Measurements from ENCODE around the gene ANAPC16.
A peak's percentile ranks its signal among the peaks of the same experiment; 100 is the strongest.
"Not testable (repeated sequence)": the region's sequence is repeated elsewhere in the genome, so short reads cannot be mapped to it uniquely, and the experiment has no call there.

Gene ANAPC16

DNA sequence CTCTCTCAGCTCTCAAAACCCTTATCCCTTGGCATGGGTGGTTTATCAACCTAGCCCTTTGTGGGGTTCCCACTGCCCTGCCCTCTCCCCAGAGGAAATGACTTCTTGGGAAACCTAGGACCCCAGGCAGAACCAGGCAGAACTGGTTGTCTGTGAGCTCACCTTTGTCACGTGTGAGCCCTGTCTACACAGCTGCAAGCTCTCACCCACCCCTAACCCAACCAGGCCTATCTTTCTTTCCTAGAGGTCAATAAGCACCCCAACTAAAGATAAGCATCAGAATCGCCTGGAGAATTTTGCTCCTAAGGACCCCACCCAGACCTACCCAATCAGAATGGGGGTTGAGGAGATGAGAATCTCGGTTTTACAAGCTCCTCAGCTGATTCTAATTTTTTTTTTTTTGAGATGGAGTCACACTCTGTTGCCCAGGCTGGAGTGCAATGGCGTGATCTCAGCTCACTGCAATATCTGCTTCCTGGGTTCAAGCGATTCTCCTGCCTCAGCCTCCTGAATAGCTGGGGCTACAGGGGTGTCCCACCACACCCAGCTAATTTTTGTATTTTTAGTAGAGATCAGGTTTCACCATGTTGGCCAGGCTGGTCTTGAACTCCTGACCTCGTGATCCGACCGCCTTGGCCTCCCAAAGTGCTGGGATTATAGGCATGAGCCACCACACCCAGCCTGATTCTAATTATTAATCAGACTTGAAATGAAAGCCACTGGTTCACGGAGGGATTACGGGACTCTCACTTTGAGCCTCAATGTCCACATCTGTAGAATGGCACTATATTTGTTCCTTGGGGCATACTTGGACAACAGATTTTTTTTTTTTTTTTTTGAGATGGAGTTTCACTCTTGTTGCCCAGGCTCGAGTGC lies 50.4 kb downstream of the ANAPC16 start:
- Histone ChIP-seq H3K36me3 (ENCODE audit: control insufficient read depth in 1 of 2, insufficient read depth in 2 of 2, low read length in 2 of 2) (no peaks in the 10 kb centered on the region), H3K9me3 (ENCODE audit: control insufficient read depth in 1 of 2, low read length in 2 of 2) (no peaks in the 10 kb centered on the region), H3K27me3 (ENCODE audit: low read depth, low read length) (no peaks in the 10 kb centered on the region), H3K27ac (ENCODE audit: low read length) (no peak overlapping the region), H3K4me1 (ENCODE audit: control insufficient read depth in 1 of 2, insufficient read depth in 2 of 2, low read length in 2 of 2) (peaks cover 4 to 9% of the 10 kb centered on the region in 2 donors), H3K4me3 (ENCODE audit: low read depth in 1 of 2, low read length in 2 of 2) (no peak overlapping the region)

DNA sequence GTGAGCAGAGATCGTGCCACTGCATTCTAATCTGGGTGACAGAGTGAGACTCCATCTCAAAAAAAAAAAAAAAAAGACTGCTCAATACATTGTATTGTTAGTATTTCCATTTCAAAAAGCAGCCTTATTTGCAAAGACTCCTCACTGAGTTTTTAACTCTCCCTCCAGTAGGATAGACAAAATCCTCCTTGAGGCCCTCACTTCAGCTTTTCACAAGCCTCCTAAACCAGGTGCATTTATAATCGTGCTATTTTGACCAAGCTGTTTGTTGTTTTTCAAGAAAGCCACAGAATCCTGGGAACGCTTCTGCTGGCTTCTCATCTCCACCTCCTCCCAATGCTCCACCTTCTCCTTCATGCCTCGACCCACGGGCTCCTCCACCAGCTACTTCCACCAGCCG lies 51.6 kb downstream of the ANAPC16 start:
- Histone ChIP-seq H3K27ac (ENCODE audit: low read length) (no peak overlapping the region), H3K4me1 (ENCODE audit: control insufficient read depth in 1 of 2, insufficient read depth in 2 of 2, low read length in 2 of 2) (peaks cover 0 to 6% of the 10 kb centered on the region in 2 donors), H3K27me3 (ENCODE audit: low read depth, low read length) (no peaks in the 10 kb centered on the region), H3K9me3 (ENCODE audit: control insufficient read depth in 1 of 2, low read length in 2 of 2) (no peaks in the 10 kb centered on the region), H3K36me3 (ENCODE audit: control insufficient read depth in 1 of 2, insufficient read depth in 2 of 2, low read length in 2 of 2) (no peaks in the 10 kb centered on the region), H3K4me3 (ENCODE audit: low read depth in 1 of 2, low read length in 2 of 2) (no peak overlapping the region)

DNA sequence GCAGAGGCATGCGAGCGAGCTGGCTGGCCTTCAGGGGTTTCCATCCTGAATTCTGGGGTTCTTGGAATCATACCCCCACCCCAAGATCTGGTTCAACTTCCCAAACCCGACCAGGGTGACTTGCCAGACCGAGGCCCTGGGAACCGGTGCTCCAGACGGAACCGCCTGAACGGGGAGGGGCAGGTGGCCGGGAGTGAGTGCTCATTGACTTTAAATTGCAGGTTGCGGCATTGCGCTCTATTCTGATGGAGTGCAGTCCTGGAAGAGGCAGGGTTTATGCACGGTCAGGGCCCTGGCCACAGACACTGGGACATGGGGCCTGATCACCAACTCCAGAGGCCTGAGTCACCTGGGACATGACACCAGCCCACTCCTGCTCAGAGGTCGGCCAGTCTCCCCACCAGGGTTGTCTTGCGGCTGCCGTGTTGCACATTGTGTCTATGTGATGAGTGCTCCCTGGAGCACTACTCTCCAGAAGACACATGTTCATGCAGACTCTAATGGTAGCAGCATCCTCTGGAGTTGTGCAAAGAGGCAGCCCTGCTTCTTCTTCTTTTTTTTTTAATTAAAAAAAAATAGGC lies 52.1 kb downstream of the ANAPC16 start:
- Histone ChIP-seq H3K4me3 (ENCODE audit: low read depth in 1 of 2, low read length in 2 of 2) (no peak overlapping the region), H3K4me1 (ENCODE audit: control insufficient read depth in 1 of 2, insufficient read depth in 2 of 2, low read length in 2 of 2) (peaks cover 0 to 9% of the 10 kb centered on the region in 2 donors), H3K36me3 (ENCODE audit: control insufficient read depth in 1 of 2, insufficient read depth in 2 of 2, low read length in 2 of 2) (no peaks in the 10 kb centered on the region), H3K27me3 (ENCODE audit: low read depth, low read length) (no peaks in the 10 kb centered on the region), H3K9me3 (ENCODE audit: control insufficient read depth in 1 of 2, low read length in 2 of 2) (no peaks in the 10 kb centered on the region), H3K27ac (ENCODE audit: low read length) (no peak overlapping the region)

DNA sequence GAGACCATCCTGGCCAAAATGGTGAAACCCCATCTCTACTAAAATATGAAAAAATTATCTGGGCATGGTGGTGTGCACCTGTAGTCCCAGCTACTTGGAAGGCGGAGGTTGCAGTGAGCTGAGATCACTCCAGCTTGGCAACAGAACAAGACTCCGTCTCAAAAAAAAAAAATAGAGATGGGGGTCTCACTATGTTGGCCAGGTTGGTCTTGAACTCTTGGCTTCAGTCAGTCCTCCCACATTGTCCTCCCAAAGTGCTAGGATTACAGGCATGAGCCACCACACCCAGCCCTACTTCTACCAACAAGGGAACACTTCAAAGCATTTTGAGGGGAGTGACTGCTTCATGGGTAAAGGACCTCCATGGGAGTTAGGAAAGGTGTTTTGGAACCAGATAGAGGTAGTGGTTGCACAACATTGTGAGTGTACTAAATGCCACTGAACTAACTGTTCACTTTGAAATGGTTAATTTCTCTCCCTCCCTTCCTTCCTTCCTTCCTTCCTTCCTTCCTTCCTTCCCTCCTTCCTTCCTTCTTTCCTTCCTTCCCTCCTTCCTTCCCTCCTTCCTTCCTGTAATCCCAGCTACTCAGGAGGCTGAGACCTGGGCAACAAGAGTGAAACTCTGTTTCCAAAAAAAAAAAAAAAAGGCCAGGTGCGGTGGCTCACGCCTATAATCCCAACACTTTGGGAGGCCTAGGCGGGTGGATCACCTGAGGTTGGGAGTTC lies 52.8 kb downstream of the ANAPC16 start:
- H3K27me3 ChIP-seq (ENCODE audit: low read depth, low read length); H3K4me3 ChIP-seq (ENCODE audit: low read depth in 1 of 2, low read length in 2 of 2); H3K9me3 ChIP-seq (ENCODE audit: control insufficient read depth in 1 of 2, low read length in 2 of 2); H3K36me3 ChIP-seq (ENCODE audit: control insufficient read depth in 1 of 2, insufficient read depth in 2 of 2, low read length in 2 of 2); H3K27ac ChIP-seq (ENCODE audit: low read length); H3K4me1 ChIP-seq (ENCODE audit: control insufficient read depth in 1 of 2, insufficient read depth in 2 of 2, low read length in 2 of 2): not testable (repeated sequence)

DNA sequence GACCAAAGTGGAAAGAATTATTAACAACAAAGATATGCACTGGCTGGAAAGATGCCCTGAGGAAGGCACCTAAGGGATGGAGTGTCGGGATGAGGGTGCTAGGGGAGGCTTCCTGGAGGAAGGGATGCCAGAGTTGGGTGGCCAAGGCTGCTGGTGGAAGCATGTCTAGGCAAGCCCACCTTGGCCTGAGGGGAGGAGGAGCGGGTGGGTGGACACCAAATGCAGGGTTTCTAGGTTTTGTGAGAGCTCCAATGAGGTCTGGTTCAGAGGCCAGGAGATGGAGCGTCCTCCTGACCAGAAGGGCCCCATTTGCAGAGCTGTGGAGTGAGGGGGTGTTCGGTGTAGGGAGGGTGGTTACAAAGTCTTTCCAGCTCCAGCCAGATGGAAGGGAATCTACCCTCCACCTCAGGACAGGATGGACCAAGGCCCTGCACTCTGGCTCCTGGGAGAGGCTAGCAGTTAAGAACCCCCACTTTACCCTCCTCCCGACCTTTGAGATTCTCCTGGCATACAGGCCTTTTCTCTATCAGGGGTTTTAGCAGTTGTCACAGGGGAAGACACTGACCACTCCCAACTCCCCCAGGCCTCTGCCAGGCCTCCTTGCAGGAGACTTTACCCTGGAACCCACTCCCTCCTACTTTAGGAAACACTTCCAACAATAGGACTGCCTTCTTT lies 54.9 kb downstream of the ANAPC16 start:
- Histone ChIP-seq H3K4me3 (ENCODE audit: low read depth in 1 of 2, low read length in 2 of 2) (no peak overlapping the region), H3K27ac (ENCODE audit: low read length) (no peak overlapping the region), H3K9me3 (ENCODE audit: control insufficient read depth in 1 of 2, low read length in 2 of 2) (no peaks in the 10 kb centered on the region), H3K36me3 (ENCODE audit: control insufficient read depth in 1 of 2, insufficient read depth in 2 of 2, low read length in 2 of 2) (peaks cover 0 to 13% of the 10 kb centered on the region in 2 donors), H3K27me3 (ENCODE audit: low read depth, low read length) (no peaks in the 10 kb centered on the region), H3K4me1 (ENCODE audit: control insufficient read depth in 1 of 2, insufficient read depth in 2 of 2, low read length in 2 of 2) (peaks cover 6 to 18% of the 10 kb centered on the region in 2 donors)

DNA sequence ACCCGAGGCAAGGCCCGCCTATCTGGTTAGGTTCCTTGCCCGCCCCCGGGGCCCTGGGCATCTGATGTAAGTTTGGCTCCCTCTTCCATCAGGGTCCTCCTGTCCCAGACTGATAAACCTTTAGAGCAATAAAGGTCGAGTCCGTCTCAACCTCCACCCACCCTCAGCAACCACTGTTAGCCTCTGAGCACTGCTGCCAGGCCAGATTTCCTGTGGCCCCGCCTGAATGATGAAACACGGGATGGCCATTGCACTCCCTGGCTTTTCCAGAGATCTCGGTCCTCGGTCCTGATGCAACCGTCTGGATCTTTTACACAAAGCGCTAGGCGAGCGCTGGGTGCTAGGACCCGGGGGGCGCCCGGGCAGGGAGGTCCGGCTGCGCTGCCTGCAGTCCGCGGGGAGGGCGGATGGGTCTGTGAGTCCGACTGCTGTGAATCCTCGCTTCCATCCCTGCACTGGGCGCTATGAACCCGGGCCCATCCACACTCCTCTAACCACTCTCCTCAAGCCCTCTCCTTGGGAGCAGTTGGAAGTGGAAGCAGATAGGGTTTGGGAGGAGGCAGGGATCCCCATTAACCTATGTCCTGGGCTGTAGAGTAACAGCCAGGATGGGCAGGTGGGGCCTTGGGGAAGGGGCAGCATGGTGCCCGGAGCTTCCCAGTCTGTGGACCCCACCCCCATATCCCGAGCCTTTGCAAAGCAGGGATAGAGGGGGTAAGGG lies 57.0 kb downstream of the ANAPC16 start:
- Histone ChIP-seq H3K27me3 (ENCODE audit: low read depth, low read length) (no peaks in the 10 kb centered on the region), H3K9me3 (ENCODE audit: control insufficient read depth in 1 of 2, low read length in 2 of 2) (no peaks in the 10 kb centered on the region), H3K4me1 (ENCODE audit: control insufficient read depth in 1 of 2, insufficient read depth in 2 of 2, low read length in 2 of 2) (peaks cover 14 to 29% of the 10 kb centered on the region in 2 donors), H3K4me3 (ENCODE audit: low read depth in 1 of 2, low read length in 2 of 2) (peak overlapping the region; percentile 82 to 98), H3K36me3 (ENCODE audit: control insufficient read depth in 1 of 2, insufficient read depth in 2 of 2, low read length in 2 of 2) (peaks cover 0 to 14% of the 10 kb centered on the region in 2 donors), H3K27ac (ENCODE audit: low read length) (peak overlapping the region; percentile 97)

DNA sequence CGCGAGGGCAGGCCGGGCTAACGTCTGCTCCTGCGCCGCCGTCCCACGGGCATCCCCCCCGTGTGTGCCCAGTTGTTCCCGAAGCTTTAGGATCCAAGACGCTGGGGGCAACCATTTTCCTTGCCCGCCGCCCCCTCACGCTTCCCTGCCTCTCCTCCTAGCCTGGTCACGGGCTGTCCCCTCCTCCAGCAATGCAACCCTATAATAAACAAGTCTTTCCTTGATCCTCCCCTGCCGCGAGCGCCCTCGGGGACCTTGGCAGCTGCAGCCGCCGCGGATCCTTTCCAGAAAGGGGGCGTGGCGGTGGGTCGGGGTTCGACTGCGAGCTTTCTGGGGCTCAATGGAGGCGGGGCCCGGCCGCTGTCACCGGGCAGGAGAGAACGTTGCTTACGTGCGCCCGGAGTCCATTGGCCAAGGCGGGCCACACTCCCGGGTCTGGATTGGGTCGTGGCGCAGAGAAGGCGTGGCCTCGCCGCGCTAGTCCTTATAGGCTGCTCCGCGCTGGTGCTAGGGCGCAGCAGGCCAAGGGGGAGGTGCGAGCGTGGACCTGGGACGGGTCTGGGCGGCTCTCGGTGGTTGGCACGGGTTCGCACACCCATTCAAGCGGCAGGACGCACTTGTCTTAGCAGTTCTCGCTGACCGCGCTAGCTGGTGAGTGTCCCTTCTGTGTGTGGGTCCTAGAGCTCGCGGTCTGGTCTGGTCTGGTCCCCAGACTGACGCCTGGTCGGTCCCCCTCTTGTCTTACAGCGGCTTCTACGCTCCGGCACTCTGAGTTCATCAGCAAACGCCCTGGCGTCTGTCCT lies 57.8 kb downstream of the ANAPC16 start, which contains the start of gene DDIT4:
TSS of gene DDIT4 (plus strand) at position 515 of the 803 bp plus-strand sequence. CDS start 293 bp downstream, outside the sequence.
- H3K36me3 ChIP-seq (ENCODE audit: control insufficient read depth in 1 of 2, insufficient read depth in 2 of 2, low read length in 2 of 2), result peaks cover 0 to 14% of the 10 kb centered on the region in 2 donors
- no peaks in the 10 kb centered on the region for H3K9me3 ChIP-seq (ENCODE audit: control insufficient read depth in 1 of 2, low read length in 2 of 2)
- peak within 1 kb of the TSS; percentile 82 to 98 for H3K4me3 ChIP-seq (ENCODE audit: low read depth in 1 of 2, low read length in 2 of 2)
- H3K27me3 ChIP-seq (ENCODE audit: low read depth, low read length), result no peaks in the 10 kb centered on the region
- H3K4me1 ChIP-seq (ENCODE audit: control insufficient read depth in 1 of 2, insufficient read depth in 2 of 2, low read length in 2 of 2), result peaks cover 14 to 29% of the 10 kb centered on the region in 2 donors
- peak within 1 kb of the TSS; percentile 97 for H3K27ac ChIP-seq (ENCODE audit: low read length)

DNA sequence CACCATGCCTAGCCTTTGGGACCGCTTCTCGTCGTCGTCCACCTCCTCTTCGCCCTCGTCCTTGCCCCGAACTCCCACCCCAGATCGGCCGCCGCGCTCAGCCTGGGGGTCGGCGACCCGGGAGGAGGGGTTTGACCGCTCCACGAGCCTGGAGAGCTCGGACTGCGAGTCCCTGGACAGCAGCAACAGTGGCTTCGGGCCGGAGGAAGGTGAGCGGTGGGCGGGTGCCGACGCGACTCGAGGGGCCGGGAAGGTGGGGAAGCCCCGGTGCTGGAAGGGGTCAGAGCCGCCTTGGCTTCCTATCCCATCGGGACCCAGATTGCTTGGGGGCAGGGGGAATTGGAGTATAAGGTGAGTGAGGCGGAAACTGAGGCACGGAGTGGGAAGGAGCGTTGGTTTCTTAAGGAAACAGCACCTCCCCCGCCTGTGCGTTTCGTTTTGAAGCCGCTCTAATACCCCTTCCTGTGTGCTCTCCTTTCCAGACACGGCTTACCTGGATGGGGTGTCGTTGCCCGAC lies 58.5 kb downstream of the ANAPC16 start:
- H3K9me3 ChIP-seq (ENCODE audit: control insufficient read depth in 1 of 2, low read length in 2 of 2), result no peaks in the 10 kb centered on the region
- peak overlapping the region; percentile 97 for H3K27ac ChIP-seq (ENCODE audit: low read length)
- H3K27me3 ChIP-seq (ENCODE audit: low read depth, low read length), result no peaks in the 10 kb centered on the region
- peaks cover 0 to 14% of the 10 kb centered on the region in 2 donors for H3K36me3 ChIP-seq (ENCODE audit: control insufficient read depth in 1 of 2, insufficient read depth in 2 of 2, low read length in 2 of 2)
- peak overlapping the region; percentile 82 to 98 for H3K4me3 ChIP-seq (ENCODE audit: low read depth in 1 of 2, low read length in 2 of 2)
- H3K4me1 ChIP-seq (ENCODE audit: control insufficient read depth in 1 of 2, insufficient read depth in 2 of 2, low read length in 2 of 2), result peaks cover 14 to 29% of the 10 kb centered on the region in 2 donors

DNA sequence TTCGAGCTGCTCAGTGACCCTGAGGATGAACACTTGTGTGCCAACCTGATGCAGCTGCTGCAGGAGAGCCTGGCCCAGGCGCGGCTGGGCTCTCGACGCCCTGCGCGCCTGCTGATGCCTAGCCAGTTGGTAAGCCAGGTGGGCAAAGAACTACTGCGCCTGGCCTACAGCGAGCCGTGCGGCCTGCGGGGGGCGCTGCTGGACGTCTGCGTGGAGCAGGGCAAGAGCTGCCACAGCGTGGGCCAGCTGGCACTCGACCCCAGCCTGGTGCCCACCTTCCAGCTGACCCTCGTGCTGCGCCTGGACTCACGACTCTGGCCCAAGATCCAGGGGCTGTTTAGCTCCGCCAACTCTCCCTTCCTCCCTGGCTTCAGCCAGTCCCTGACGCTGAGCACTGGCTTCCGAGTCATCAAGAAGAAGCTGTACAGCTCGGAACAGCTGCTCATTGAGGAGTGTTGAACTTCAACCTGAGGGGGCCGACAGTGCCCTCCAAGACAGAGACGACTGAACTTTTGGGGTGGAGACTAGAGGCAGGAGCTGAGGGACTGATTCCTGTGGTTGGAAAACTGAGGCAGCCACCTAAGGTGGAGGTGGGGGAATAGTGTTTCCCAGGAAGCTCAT lies 59.0 kb downstream of the ANAPC16 start:
- no peaks in the 10 kb centered on the region for H3K9me3 ChIP-seq (ENCODE audit: control insufficient read depth in 1 of 2, low read length in 2 of 2)
- peaks cover 0 to 14% of the 10 kb centered on the region in 2 donors for H3K36me3 ChIP-seq (ENCODE audit: control insufficient read depth in 1 of 2, insufficient read depth in 2 of 2, low read length in 2 of 2)
- peak overlapping the region; percentile 82 to 98 for H3K4me3 ChIP-seq (ENCODE audit: low read depth in 1 of 2, low read length in 2 of 2)
- H3K27ac ChIP-seq (ENCODE audit: low read length), result peak overlapping the region; percentile 97
- no peaks in the 10 kb centered on the region for H3K27me3 ChIP-seq (ENCODE audit: low read depth, low read length)
- peaks cover 14 to 29% of the 10 kb centered on the region in 2 donors for H3K4me1 ChIP-seq (ENCODE audit: control insufficient read depth in 1 of 2, insufficient read depth in 2 of 2, low read length in 2 of 2)
